HG02884 (cell line): ENCODE measurements around the gene OBSCN.
"Not testable (repeated sequence)": the region's sequence is repeated elsewhere in the genome, so short reads cannot be mapped to it uniquely, and the experiment has no call there.

ENCODE experiments used
- ATAC-seq: cut with Tn5 transposase; IDR thresholded peaks from one replicate; pipeline ENCODE4 v1.9.1; 2021; ENCODE audit warnings: mild to moderate bottlenecking, moderate library complexity; ENCODE audit not compliant: unreplicated experiment

The OBSCN gene

DNA sequence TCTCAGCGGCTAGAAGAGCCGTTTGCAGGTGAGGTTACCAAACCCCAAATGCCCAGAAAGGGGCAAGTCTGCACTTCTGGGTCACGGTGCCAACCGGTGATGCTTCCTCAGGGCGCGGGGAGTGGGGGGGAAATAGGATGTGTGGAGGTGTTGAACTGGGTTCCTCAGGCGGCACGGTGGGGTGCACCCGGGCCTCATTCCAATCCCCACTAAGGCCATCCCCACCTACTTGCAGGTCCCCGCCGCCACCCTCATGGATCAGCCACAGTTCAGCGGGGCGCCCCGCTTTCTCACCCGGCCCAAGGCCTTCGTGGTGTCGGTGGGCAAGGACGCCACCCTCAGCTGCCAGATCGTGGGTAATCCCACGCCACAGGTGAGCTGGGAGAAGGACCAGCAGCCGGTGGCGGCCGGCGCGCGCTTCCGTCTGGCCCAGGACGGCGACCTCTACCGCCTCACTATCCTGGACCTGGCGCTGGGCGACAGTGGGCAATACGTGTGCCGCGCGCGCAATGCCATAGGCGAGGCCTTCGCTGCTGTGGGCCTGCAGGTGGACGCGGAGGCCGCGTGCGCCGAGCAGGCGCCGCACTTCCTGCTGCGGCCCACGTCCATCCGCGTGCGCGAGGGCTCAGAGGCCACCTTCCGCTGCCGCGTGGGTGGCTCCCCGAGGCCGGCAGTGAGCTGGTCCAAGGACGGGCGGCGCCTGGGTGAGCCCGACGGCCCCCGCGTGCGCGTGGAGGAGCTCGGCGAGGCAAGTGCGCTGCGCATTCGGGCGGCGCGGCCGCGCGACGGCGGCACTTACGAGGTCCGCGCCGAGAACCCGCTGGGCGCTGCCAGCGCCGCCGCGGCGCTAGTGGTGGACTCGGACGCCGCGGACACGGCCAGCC lies 3.9 kb downstream of the OBSCN start:
- ATAC-seq: no peak

DNA sequence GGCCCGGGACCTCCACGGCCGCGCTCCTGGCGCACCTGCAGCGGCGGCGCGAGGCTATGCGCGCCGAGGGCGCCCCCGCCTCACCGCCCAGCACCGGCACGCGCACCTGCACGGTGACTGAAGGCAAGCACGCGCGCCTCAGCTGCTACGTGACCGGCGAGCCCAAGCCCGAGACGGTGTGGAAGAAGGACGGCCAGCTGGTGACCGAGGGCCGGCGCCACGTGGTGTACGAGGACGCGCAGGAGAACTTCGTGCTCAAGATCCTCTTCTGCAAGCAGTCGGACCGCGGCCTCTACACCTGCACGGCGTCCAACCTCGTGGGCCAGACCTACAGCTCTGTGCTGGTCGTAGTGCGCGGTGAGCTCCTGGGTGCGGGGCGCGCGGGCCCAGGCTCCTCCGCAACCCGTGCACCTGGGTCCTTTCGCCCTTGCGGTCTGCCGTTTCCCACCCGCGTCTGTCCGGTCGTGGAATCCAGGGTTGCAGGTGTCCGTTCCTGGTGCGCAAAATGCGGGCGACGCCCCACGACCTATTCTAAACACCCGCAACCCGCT lies 4.6 kb downstream of the OBSCN start:
- ATAC-seq: no peak

DNA sequence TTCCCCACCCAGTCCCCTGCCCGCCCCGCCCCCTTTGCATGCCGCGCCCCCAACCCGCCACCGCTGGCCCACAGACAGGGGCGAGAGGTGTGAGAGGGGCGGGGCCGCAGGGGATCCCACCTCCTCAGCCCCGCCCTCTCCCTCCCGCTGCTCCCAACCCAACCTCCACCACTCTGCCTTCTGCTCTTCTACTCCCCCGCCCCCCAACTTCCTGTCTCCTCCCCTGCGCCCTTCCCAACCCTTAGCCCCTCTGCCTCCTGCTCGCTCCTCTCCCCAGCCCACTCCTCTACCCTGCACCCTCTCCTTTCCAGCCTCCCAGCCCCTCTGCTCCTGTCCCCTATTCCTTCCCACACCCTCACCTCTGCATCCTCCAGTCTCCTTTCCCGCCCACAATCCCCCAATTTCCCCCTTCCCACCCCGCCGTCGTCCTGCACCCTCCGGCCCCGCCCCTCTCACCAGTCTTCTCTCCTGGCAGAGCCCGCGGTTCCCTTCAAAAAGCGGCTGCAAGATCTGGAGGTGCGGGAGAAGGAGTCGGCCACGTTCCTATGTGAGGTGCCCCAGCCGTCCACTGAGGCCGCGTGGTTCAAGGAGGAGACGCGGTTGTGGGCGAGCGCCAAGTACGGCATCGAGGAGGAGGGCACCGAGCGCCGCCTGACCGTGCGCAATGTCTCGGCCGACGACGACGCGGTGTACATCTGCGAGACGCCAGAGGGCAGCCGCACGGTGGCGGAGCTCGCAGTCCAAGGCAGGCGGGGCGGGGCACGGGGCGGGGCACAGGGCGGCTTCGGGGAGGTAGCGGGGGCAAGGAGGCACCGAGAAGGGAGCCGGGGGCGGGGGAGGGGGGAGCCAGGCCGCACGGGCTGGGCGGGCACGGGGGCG lies 5.4 kb downstream of the OBSCN start:
- ATAC-seq: peak; percentile 85

DNA sequence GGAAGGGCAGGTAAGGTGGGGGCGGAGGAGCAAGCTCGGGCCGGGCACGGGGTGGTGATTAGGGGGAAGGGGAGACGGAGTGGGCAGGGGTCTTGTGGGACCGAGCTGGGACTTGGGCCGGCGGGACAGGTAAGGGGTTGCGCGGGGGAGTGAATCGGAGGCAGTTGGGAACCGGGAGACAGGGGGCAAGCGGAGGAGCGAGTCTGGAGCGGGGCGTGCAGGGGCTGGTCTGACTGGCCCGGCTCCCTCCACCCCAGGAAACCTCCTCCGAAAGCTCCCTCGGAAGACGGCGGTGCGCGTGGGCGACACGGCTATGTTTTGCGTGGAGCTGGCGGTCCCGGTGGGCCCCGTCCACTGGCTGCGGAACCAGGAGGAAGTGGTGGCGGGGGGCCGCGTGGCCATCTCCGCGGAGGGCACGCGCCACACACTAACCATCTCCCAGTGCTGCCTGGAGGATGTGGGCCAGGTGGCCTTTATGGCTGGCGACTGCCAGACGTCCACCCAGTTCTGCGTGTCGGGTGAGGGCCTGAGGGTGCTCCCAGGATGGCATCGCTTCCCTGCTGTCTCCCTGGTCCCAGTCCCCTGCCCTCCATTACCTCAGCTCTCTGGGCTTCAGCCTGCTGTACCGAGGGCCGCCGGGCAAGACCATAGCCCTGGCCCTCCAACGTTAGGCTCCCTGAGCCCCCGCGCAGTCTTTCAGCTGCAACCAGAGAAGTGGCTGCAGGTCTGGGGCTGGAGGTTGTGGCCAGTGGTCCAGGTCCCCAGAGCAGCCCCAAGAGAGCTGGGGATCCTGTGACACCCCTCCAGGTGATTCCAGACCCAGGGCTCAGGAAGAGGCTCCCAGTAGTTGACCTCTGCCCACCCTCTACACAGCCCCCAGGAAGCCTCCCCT lies 6.3 kb downstream of the OBSCN start:
- no peak for ATAC-seq

DNA sequence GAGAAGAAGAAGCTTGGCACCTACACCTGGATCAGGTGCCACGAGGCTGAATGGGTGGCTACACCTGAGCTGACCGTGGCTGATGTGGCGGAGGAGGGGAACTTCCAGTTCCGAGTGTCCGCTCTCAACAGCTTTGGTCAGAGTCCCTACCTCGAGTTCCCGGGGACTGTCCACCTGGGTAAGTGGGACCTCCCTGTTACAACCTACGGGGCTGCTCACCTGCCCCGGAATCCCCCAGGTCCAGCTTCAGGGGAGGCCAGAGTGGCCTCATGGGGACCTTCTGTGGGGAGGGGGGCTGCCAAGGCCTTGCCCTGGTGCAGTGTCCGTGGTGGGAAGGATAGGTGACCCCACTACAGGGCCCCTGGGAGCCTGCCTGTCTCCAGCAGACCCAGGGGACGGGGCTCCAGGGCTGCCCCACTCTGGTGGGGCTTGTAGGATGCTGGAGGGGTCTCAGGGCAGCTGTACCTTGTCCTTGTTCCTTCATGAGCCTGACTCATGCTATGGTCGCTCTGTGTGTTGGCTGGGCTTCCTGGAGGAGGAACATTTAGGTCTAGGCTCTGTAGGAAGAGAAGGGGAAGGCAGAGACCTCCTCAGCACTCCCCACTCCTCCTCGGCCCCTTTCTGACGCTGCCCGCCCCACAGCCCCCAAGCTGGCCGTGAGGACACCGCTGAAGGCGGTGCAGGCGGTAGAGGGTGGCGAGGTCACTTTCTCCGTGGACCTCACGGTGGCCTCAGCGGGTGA lies 7.2 kb downstream of the OBSCN start:
- no peak for ATAC-seq

DNA sequence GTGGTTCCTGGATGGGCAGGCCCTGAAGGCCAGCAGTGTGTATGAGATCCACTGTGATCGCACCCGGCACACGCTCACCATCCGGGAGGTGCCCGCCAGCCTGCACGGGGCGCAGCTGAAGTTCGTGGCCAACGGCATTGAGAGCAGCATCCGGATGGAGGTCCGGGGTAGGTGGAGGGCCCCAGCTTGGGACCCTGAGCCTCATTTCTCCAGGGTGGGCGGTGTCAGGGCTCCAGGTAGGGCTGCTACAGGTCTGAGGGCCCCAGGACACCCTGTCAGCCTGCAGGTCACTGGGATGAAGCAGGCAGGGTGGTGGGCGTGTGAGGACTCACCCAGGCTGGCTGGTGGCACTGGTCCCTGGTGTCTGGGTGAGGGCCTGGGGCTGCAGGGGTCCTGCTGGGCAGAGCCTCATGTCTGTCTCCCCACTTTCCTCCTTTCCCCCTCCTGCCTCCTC lies 7.8 kb downstream of the OBSCN start:
- ATAC-seq: no peak

DNA sequence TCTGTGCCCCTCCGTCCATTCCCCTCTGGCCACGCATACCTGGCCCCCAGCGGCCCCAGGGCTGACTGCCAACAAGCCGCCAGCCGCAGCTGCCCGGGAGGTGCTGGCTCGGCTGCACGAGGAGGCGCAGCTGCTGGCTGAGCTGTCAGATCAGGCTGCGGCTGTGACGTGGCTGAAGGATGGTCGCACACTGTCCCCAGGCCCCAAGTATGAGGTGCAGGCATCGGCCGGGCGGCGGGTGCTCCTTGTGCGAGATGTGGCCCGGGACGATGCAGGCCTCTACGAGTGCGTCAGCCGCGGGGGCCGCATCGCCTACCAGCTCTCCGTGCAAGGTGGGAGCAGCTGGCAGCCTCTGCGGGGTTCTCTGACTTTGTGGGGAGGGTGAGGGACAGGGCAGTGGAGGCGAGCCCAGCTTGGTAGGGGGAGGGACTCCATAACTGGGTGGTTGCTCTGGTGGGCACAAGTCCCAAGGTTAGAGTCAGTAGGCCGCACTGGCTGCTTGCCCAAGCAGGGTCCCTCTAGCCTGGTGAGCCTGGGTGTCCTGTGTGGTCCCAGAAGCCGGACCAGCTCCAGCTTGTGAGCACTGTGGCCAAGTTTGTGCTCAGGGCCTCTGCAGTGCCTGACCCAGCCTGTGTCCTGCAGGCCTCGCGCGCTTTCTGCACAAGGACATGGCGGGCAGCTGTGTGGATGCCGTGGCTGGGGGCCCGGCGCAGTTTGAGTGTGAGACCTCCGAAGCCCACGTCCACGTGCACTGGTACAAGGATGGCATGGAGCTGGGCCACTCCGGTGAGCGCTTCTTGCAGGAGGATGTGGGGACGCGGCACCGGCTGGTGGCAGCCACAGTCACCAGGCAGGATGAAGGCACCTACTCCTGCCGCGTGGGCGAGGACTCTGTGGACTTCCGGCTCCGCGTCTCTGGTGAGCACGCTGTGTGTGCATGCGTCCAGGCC lies 8.8 kb downstream of the OBSCN start:
- no peak for ATAC-seq

DNA sequence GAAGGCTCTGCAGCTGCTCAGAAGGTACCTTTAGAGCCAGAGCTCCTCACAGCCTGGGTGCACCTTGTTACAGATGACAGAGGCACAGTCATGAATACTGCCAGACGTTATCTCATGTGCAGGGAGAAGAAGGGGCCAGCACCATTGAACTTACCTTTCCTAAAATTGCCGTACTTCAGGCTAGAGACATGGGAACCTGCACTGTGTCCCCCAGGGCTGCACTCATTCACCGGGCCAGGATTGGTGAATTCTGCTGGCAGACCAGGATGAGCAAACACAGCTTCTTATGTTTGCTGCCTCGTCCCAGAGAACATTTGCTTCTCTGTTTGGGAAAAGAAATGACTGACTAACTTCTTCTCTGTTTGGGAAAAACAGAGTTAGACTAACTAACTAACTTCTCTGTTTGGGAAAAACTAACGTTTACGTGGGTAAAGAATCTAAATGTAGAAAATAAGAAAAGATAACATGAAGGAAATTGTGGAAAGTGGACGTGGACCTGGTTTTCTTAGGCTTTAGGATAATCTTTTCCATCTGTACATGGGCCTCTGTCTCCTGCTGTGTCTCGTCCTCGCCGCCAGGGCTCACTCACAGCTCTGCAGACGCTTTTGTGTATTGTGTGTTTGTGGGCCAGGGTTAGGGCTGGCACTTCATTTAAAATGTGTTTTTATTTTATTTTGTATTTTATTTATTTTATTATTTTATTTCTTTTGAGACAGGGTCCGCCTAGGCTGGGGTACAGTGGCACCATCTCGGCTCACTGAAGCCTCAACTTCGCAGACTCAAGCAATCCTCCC lies 9.9 kb downstream of the OBSCN start:
- ATAC-seq: no peak

DNA sequence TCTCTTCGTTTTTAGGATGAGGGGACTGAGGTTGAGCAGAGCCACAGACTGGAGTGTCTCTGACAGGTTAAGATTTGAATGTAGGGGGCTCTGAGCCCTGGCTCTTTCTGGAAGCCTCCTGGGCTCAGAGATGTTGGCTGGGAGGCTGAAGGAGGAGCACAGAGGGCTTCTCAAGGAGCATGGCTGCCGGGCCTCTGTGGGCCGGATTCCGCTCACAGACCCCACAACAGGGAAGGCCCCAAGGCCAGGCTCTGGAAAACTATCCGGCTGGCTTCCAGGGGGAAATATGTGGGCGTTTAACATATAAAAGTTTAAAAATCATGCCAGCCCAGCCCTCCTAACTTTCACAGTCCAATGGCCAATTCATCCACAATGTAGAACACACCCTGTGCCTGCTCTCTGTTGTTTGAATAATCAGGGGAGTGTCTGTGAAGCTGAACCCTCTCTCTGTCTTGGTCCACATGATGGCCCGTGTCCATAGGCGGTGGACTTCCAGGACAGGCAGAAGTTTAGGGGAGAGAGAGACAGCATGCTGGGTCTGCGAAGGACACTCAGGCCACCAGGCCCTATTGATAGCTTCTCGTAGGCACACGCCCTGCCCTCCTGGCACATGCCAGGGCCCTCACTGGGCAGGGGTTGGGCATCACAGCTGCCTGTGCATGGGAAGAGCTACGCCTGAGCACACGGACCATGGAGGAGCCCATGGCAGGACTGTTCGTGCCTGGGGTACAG lies 10.8 kb downstream of the OBSCN start:
- no peak for ATAC-seq

DNA sequence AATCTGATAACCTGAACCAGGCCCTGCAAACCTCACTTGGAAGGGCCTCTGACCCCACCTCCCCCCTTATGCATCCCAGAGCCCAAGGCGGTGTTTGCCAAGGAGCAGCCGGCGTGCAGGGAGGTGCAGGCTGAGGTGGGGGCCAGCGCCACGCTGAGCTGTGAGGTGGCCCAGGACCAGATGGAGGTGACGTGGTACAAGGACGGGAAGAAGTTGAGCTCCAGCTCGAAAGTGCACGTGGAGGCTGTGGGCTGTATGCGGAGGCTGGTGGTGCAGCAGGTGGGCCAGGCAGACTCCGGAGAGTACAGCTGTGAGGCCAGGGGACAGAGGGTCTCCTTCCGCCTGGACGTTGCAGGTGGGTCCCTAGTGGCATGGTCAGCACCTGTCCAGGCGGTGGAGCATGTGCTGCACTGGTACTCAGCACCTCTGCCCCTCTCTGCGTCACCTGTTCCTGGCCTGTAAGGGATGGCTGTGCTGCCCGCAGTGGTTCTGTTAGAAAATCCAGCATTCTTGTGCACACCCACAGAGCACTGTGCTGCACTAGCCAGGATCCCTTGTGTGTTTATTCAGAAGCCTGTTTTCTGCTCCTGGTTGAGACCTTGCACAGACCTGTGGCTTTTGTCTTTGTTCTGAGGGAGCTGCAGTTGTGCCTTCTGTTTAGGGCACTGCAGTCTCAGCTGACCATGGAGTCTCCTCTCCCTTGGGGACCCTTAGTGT lies 11.6 kb downstream of the OBSCN start:
- ATAC-seq: no peak

DNA sequence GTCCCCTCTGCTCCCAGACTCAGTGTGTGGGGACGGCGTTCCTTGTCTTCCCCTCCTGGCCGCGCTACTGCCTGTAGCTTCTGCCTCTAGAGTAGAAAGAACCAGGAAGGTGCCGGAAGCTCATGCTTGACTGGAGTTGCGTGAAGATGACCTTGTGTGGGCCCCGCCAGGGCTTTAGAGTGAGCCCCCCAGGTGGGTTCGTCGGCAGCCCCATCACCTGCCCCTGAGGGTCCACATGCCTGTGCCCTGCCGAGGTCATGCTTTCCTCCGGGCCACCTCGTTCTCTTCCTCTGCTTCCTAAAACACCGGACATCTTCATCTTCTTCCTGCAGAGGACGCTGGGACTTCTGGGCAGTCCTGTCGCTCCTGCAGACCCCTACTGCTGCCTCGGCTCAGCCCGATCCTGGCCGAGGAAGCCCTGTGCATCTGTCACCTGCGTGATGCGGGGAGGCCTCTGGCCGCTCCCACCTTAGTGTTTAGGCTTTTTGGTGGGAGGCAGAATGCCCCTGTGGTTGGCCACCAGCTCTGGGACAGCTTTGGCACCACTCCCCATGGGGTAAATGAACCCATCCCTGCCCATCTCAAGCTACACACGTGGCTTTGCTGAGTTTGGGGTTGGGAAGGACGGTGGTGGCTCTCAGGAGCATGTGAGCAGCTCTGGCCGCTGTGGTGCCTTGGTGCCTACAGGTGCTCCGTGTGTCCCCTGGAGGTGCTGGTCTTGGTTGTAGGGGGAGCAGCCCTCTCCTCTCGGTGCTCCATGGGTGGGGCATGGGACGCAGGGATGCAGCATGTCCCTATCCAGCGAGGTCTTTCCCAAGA lies 12.3 kb downstream of the OBSCN start:
- ATAC-seq: no peak

DNA sequence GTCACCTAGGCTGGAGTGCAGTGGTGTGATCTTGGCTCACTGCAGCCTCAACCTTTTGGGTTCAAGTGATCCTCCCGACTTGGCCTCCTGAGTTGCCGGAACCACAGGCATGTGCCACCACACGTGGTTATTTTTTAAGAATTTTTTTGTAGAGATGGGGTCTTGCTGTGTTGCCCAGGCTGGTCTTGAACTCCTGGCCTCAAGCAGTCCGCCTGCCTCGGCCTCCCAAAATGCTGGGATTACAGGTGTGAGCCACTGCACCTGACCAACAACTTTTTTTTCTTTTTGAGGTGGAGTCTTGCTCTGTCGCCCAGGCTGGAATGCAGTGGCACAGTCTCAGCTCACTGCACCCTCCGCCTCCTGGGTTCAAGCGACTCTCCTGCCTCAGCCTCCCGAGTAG lies 13.3 kb downstream of the OBSCN start:
- not testable (repeated sequence) for ATAC-seq

DNA sequence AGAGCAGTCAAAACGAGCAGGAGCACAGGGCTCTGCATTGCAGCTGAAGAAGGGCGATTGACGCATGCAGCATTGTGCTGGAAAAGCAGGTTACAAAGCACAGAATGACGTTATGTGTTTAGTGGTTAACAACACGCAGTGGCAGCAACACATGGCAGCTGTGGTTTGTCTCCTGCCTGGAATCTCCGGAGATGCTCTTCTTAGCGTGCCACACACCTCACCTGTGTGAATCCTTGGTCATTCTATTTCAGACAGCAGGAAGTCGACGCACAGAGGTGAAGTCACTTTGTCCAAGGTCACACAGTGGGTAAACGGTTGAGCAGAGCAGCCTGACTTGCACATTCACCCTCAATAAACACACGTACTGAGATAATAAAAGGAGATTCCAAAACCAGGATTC lies 14.7 kb downstream of the OBSCN start:
- ATAC-seq: no peak

DNA sequence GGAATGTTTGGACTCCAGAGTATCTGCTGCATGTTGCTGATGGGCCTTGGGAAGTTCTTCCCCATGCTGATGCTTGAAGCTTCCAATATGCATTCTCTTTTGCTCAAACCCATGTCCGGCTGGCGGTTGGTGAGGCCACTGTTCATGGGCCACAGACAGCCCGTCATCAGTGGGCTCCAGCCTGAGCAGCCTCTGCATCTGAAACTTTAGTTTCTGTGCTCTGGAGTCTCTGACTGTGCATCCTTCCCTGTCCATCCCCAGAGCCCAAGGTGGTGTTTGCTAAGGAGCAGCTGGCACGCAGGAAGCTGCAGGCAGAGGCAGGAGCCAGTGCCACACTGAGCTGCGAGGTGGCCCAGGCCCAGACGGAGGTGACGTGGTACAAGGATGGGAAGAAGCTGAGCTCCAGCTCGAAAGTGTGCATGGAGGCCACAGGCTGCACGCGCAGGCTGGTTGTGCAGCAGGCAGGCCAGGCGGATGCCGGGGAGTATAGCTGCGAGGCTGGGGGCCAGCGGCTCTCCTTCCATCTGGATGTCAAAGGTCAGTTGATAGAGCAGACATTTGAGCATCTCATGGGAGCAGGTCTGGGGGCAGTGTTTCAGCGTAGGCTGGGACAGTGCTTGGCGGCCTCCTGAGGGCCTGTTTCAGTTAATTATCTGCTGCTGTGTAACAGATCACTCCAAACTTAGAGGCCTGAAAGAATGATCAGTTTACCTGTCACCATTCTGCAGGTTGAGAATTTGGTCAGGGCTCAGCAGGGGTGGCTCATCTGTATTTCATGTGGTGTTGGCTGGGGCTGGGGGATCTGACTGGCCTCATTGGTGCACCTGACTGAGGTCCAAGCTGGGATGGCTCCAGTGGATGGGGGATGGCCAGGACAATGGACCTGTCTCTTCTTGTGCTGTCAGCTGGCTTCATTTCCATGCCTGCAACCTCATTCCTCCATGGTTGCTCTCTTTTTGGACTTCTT lies 16.6 kb downstream of the OBSCN start:
- ATAC-seq: no peak
